OCI-LY1 (cell line): Measurements from ENCODE around the gene BAHD1.

Experiments used
- H2AFZ ChIP-seq: fragments of 200-600 bp; sonication (generic), shearing (Covaris generic); 2 replicates; pipeline ENCODE4 v1.6.0; 2014; ENCODE audit warnings: antibody characterized with exemption, mild to moderate bottlenecking, low read length
- H3F3A ChIP-seq: fragments of 200-600 bp; sonication (generic), shearing (Covaris generic); 2 replicates; pipeline ENCODE4 v1.6.0; 2014; ENCODE audit warnings: mild to moderate bottlenecking, antibody characterized with exemption, low read length, moderate library complexity; ENCODE audit not compliant: insufficient read depth
- H3K27ac ChIP-seq: fragments of 200-600 bp; sonication (generic); 2 replicates; pipeline ENCODE4 v1.5.1; 2014; ENCODE audit warnings: low read length, mixed run types, mild to moderate bottlenecking, low read depth; ENCODE audit not compliant: poor library complexity, severe bottlenecking
- H3K27me3 ChIP-seq: fragments of 200-600 bp; sonication (generic); 2 replicates; pipeline ENCODE4 v1.6.0; 2014; ENCODE audit warnings: antibody characterized with exemption, mild to moderate bottlenecking, low read length, moderate library complexity; ENCODE audit not compliant: insufficient read depth
- H3K36me3 ChIP-seq: fragments of 200-600 bp; sonication (generic); 2 replicates; pipeline ENCODE4 v1.6.1; 2014; ENCODE audit warnings: mild to moderate bottlenecking, antibody characterized with exemption, low read length, moderate library complexity, mixed read lengths; ENCODE audit not compliant: insufficient read depth
- H3K4me1 ChIP-seq: fragments of 200-600 bp; sonication (generic); 2 replicates; pipeline ENCODE4 v1.5.1; 2014; ENCODE audit warnings: mild to moderate bottlenecking, low read length, moderate library complexity; ENCODE audit not compliant: insufficient read depth, severe bottlenecking
- H3K4me2 ChIP-seq: fragments of 200-600 bp; sonication (generic), shearing (Covaris generic); 2 replicates; pipeline ENCODE4 v1.6.1; 2014; ENCODE audit warnings: low read length
- H3K4me3 ChIP-seq: fragments of 200-600 bp; sonication (generic); 2 replicates; pipeline ENCODE4 v1.5.1; 2014; ENCODE audit warnings: low read length, low read depth, mild to moderate bottlenecking, mixed read lengths; ENCODE audit not compliant: poor library complexity, severe bottlenecking
- H3K79me2 ChIP-seq: fragments of 200-600 bp; shearing (Covaris generic); 2 replicates; pipeline ENCODE4 v1.6.1; 2016; ENCODE audit warnings: mixed run types, low read length, mixed read lengths; ENCODE audit not compliant: insufficient read depth
- H3K9ac ChIP-seq: fragments of 200-600 bp; sonication (generic), shearing (Covaris generic); 2 replicates; pipeline ENCODE4 v1.6.1; 2014; ENCODE audit warnings: mild to moderate bottlenecking, low read length, mixed read lengths
- H3K9me2 ChIP-seq: fragments of 200-600 bp; sonication (generic), shearing (Covaris generic); 2 replicates; pipeline ENCODE4 v1.6.1; 2014; ENCODE audit warnings: low read depth, mild to moderate bottlenecking, low read length, mixed read lengths
- H3K9me3 ChIP-seq: fragments of 200-600 bp; shearing (Covaris generic); 2 replicates; pipeline ENCODE4 v1.6.1; 2014; ENCODE audit warnings: low read length, mixed read lengths
- H4K20me1 ChIP-seq: fragments of 200-600 bp; sonication (generic), shearing (Covaris generic); 2 replicates; pipeline ENCODE4 v1.6.0; 2016; ENCODE audit warnings: mild to moderate bottlenecking, low read length; ENCODE audit not compliant: insufficient read depth
- CTCF ChIP-seq: fragments of 200-600 bp; sonication (generic), shearing (Covaris generic); IDR thresholded peaks from 2 replicates; pipeline ENCODE4 v1.5.1; 2017; ENCODE audit warnings: mild to moderate bottlenecking, antibody characterized with exemption, low read length, moderate library complexity, mixed read lengths
- EZH2 ChIP-seq: fragments of 200-600 bp; sonication (generic), shearing (Covaris generic); IDR thresholded peaks from 2 replicates; pipeline ENCODE4 v1.8.0; 2017; ENCODE audit warnings: borderline replicate concordance, mixed run types, mild to moderate bottlenecking, antibody characterized with exemption, low read length, moderate library complexity, mixed read lengths

The BAHD1 gene

GRCh38 chr15:40477642-40478327 lies 37.0 kb downstream of the BAHD1 start:
- Histone ChIP-seq H3K4me3 (no peak overlapping the region), H3F3A (no peaks in the 10 kb centered on the region)
- TF ChIP-seq EZH2, result no peak
- TF ChIP-seq CTCF, result no peak

GRCh38 chr15:40479024-40479423 lies 38.3 kb downstream of the BAHD1 start:
- no peaks in the 10 kb centered on the region for H3K36me3 ChIP-seq
- H4K20me1 ChIP-seq, result no peaks in the 10 kb centered on the region
- no peaks in the 10 kb centered on the region for H3F3A ChIP-seq
- no peak for TF ChIP-seq EZH2
- TF ChIP-seq CTCF, result no peak
- no peak overlapping the region for H2AFZ ChIP-seq
- no peak overlapping the region for H3K4me2 ChIP-seq
- no peaks in the 10 kb centered on the region for H3K4me1 ChIP-seq
- no peak overlapping the region for H3K27ac ChIP-seq
- H3K27me3 ChIP-seq, result no peaks in the 10 kb centered on the region; the same call in 1 of the 2 replicates
- no peaks in the 10 kb centered on the region for H3K9me2 ChIP-seq
- H3K9me3 ChIP-seq, result no peaks in the 10 kb centered on the region
- H3K4me3 ChIP-seq, result no peak overlapping the region
- H3K9ac ChIP-seq, result no peak overlapping the region
- no peaks in the 10 kb centered on the region for H3K79me2 ChIP-seq

More at GRCh38 chr15:40477642-40478327, 37.0 kb downstream of the BAHD1 start:
- Histone ChIP-seq H3K9me2 (no peaks in the 10 kb centered on the region), H3K4me1 (no peaks in the 10 kb centered on the region), H3K36me3 (no peaks in the 10 kb centered on the region), H4K20me1 (no peaks in the 10 kb centered on the region), H3K9me3 (no peaks in the 10 kb centered on the region), H3K27ac (no peak overlapping the region), H2AFZ (no peak overlapping the region), H3K79me2 (no peaks in the 10 kb centered on the region), H3K4me2 (no peak overlapping the region), H3K9ac (no peak overlapping the region), H3K27me3 (no peaks in the 10 kb centered on the region; the same call in 1 of the 2 replicates)

GRCh38 chr15:40481341-40482074 lies 40.8 kb downstream of the BAHD1 start:
- TF ChIP-seq EZH2 (no peak), CTCF (no peak)
- H3K9me2 ChIP-seq, result no peaks in the 10 kb centered on the region
- H3K4me2 ChIP-seq, result no peak overlapping the region

More at GRCh38 chr15:40481341-40482074, 40.8 kb downstream of the BAHD1 start:
- no peak overlapping the region for H3K9ac ChIP-seq
- no peaks in the 10 kb centered on the region for H3K4me1 ChIP-seq
- H4K20me1 ChIP-seq, result no peaks in the 10 kb centered on the region
- H3F3A ChIP-seq, result no peaks in the 10 kb centered on the region
- H3K27me3 ChIP-seq, result no peaks in the 10 kb centered on the region; the same call in 1 of the 2 replicates
- no peak overlapping the region for H2AFZ ChIP-seq
- H3K79me2 ChIP-seq, result no peaks in the 10 kb centered on the region
- H3K36me3 ChIP-seq, result no peaks in the 10 kb centered on the region
- H3K4me3 ChIP-seq, result no peak overlapping the region
- H3K9me3 ChIP-seq, result no peaks in the 10 kb centered on the region
- no peak overlapping the region for H3K27ac ChIP-seq
